Measurements from ENCODE around the gene NFE2L1. TPM values are rescaled to one million over a fixed set of nuclear protein-coding genes. Genes with fewer than 3 reads are reported as not detected.
A peak's percentile ranks its signal among the peaks of the same experiment; 100 is the strongest.

Gene NFE2L1
- total RNA-seq, 1 experiment from 2014 or later, result 149 TPM

DNA sequence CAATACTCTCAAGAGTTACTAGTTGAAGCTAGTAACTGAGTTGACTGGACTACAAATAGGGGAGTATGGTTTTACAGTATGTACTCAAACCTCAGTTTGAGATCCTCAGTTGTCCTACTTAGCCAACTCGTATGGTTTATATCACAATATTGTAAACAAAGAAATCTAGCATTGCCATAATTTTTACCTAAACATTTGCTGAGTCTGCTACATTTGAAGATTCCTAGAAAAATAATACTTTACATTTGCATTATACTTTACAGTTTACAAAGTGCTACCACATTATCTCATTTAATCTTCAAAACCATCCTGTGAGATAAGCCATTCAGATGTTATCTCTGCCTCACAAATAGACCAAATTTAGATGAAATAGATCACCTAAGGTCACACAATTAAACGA lies 36.8 kb downstream of the NFE2L1 start:
- Histone ChIP-seq H3K4me3 (ENCODE audit: low read depth, low read length, poor library complexity, severe bottlenecking) (no peak overlapping the region), H3K27ac (ENCODE audit: low read depth, low read length, poor library complexity, severe bottlenecking) (no peak overlapping the region), H3K27me3 (replicated peaks; ENCODE audit: insufficient read depth, low read depth, low read length, poor library complexity) (no peaks in the 10 kb centered on the region), H3K4me1 (ENCODE audit: insufficient read depth, low read length, poor library complexity, severe bottlenecking) (peaks cover 15% of the 10 kb centered on the region), H3K9me3 (ENCODE audit: low read depth, low read length, poor library complexity, severe bottlenecking) (no peaks in the 10 kb centered on the region), H3K36me3 (ENCODE audit: insufficient read depth, low read length, poor library complexity, severe bottlenecking) (no peaks in the 10 kb centered on the region)
- TF ChIP-seq EZH2 (IDR thresholded peaks at IDR 0.05; ENCODE audit: borderline replicate concordance, low read depth, low read length, poor library complexity, severe bottlenecking), result no peak
- no peak for TF ChIP-seq CTCF (conservative IDR thresholded peaks at IDR 0.05; ENCODE audit: low read depth, low read length)
- BruUV-seq (replicated peaks), result TSS peak; percentile 15
- no peak for DNase-seq (ENCODE audit: low spot score)
- CTCF ChIA-PET, result no interaction called here
- POLR2A ChIA-PET (ENCODE audit: low non-redundant PET), result no interaction called here
- intact Hi-C loops (cut with micrococcal nuclease; ENCODE audit: unreplicated experiment), result no loop called here

- intact Hi-C loops (cut with micrococcal nuclease; ENCODE audit: unreplicated experiment), result no loop called here
- DNase-seq (ENCODE audit: low spot score), result no peak
- Histone ChIP-seq H3K27ac (ENCODE audit: low read depth, low read length, poor library complexity, severe bottlenecking) (no peak overlapping the region), H3K9me3 (ENCODE audit: low read depth, low read length, poor library complexity, severe bottlenecking) (no peaks in the 10 kb centered on the region), H3K4me3 (ENCODE audit: low read depth, low read length, poor library complexity, severe bottlenecking) (no peak overlapping the region), H3K27me3 (replicated peaks; ENCODE audit: insufficient read depth, low read depth, low read length, poor library complexity) (no peaks in the 10 kb centered on the region), H3K4me1 (ENCODE audit: insufficient read depth, low read length, poor library complexity, severe bottlenecking) (peaks cover 5% of the 10 kb centered on the region), H3K36me3 (ENCODE audit: insufficient read depth, low read length, poor library complexity, severe bottlenecking) (peaks cover 20% of the 10 kb centered on the region)
- ChIA-PET POLR2A (ENCODE audit: low non-redundant PET) (no interaction called here), CTCF (interaction anchor here (0.8 to 1.0 kb wide), 2 partner anchors 13 to 68 kb away, joined by 5 to 8 read pairs; no protein-coding TSS in a partner anchor)
- TF ChIP-seq EZH2 (IDR thresholded peaks at IDR 0.05; ENCODE audit: borderline replicate concordance, low read depth, low read length, poor library complexity, severe bottlenecking) (no peak), CTCF (conservative IDR thresholded peaks at IDR 0.05; ENCODE audit: low read depth, low read length) (no peak)
- TSS peak; percentile 1 for BruUV-seq (replicated peaks)
Observed at GRCh38 chr17:48093341-48094045, 45.3 kb downstream of the NFE2L1 start.

DNA sequence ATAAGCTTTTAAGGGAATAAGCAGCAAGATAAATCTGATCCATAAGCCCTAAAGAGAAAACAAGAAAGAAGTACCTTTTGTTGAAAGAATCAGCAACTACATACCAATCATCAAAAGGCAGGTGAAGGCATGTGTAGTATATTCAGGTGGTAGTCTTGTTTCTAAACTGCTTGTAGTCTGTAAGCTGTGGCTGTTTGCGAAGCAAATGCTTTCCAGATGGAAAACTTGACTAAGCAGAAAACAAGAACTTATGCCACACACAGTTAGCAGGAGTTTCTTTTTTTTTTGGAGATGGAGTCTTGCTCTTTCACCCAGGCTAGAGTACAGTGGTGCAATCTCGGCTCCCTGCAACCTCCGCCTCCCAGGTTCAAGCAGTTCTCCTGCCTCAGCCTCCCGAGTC lies 47.5 kb downstream of the NFE2L1 start:
- H3K4me1 ChIP-seq (ENCODE audit: insufficient read depth, low read length, poor library complexity, severe bottlenecking), result peaks cover 6% of the 10 kb centered on the region
- H3K27me3 ChIP-seq (replicated peaks; ENCODE audit: insufficient read depth, low read depth, low read length, poor library complexity), result no peaks in the 10 kb centered on the region
- TF ChIP-seq CTCF (conservative IDR thresholded peaks at IDR 0.05; ENCODE audit: low read depth, low read length) (no peak), EZH2 (IDR thresholded peaks at IDR 0.05; ENCODE audit: borderline replicate concordance, low read depth, low read length, poor library complexity, severe bottlenecking) (no peak)
- BruUV-seq (replicated peaks), result no TSS peak
- H3K36me3 ChIP-seq (ENCODE audit: insufficient read depth, low read length, poor library complexity, severe bottlenecking), result peaks cover 20% of the 10 kb centered on the region
- H3K27ac ChIP-seq (ENCODE audit: low read depth, low read length, poor library complexity, severe bottlenecking), result no peak overlapping the region
- intact Hi-C loops (cut with micrococcal nuclease; ENCODE audit: unreplicated experiment), result no loop called here
- no peaks in the 10 kb centered on the region for H3K9me3 ChIP-seq (ENCODE audit: low read depth, low read length, poor library complexity, severe bottlenecking)
- POLR2A ChIA-PET (ENCODE audit: low non-redundant PET), result no interaction called here
- CTCF ChIA-PET, result no interaction called here
- no peak overlapping the region for H3K4me3 ChIP-seq (ENCODE audit: low read depth, low read length, poor library complexity, severe bottlenecking)
- no peak for DNase-seq (ENCODE audit: low spot score)
